NB4 (cell line): ENCODE measurements around the gene KIAA1217.

Experiments
- MYC ChIP-seq: IDR thresholded peaks from 2 replicates; pipeline ENCODE4 v1.6.1; 2011; ENCODE audit warnings: low read depth, low read length
- POLR2A ChIP-seq: IDR thresholded peaks from 2 replicates; pipeline ENCODE4 v1.6.1; 2011; ENCODE audit warnings: mild to moderate bottlenecking; ENCODE audit not compliant: insufficient read length; ENCODE audit errors: extremely low read depth
- TF ChIP-seq, protein P1 (sequence below): IDR thresholded peaks from one replicate; pipeline ENCODE4 v1.5.1; 2012; ENCODE audit warnings: low read depth, low read length
- TF ChIP-seq, protein P2 (sequence below): IDR thresholded peaks from 2 replicates; pipeline ENCODE4 v1.6.1; 2011; ENCODE audit warnings: low read depth, low read length

DNA sequence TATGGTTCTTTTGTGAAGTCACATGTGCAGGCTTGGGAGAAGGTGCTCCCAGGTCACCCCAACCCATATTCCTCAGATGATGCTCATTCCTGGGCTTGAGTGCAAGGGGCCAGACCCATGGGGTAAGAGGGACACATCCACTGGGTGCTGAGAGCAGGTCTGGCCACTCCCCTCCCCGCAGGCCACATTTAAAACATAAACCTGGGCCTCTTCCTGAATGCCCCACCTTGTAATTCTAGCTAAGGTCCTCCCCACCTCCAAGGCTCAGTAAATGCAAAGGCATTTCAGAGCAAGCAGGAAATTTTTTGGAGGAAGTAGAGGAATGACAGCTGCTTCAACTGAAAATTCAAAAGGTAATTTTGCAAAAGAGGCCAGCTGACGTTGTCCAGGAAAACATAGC lies 342.2 kb downstream of the KIAA1217 start:
- TF ChIP-seq, protein P1, sequence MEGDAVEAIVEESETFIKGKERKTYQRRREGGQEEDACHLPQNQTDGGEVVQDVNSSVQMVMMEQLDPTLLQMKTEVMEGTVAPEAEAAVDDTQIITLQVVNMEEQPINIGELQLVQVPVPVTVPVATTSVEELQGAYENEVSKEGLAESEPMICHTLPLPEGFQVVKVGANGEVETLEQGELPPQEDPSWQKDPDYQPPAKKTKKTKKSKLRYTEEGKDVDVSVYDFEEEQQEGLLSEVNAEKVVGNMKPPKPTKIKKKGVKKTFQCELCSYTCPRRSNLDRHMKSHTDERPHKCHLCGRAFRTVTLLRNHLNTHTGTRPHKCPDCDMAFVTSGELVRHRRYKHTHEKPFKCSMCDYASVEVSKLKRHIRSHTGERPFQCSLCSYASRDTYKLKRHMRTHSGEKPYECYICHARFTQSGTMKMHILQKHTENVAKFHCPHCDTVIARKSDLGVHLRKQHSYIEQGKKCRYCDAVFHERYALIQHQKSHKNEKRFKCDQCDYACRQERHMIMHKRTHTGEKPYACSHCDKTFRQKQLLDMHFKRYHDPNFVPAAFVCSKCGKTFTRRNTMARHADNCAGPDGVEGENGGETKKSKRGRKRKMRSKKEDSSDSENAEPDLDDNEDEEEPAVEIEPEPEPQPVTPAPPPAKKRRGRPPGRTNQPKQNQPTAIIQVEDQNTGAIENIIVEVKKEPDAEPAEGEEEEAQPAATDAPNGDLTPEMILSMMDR = no peak
- TF ChIP-seq POLR2A = no peak
- TF ChIP-seq, protein P2, sequence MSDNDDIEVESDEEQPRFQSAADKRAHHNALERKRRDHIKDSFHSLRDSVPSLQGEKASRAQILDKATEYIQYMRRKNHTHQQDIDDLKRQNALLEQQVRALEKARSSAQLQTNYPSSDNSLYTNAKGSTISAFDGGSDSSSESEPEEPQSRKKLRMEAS = no peak
- no peak for TF ChIP-seq MYC
